Endothelial cell of umbilical vein (primary cell): ENCODE measurements around the gene DLEC1. TPM values are rescaled to one million over a fixed set of nuclear protein-coding genes. Genes with fewer than 3 reads are reported as not detected.

Source experiments
- BruUV-seq: library from RNA; stranded (reverse); fragments of 400-500 nt; replicated peaks from 2 replicates; lab custom pipeline; 2021; lab: Mats Ljungman, UMichigan
- CTCF ChIA-PET: fragments of 300-600, 350-600 bp; sonication (Branson Sonifier 250); formaldehyde crosslinking; loops from one replicate; lab custom pipeline; 2021; ENCODE audit warnings: antibody characterized with exemption, inconsistent platforms; lab: Charles Lee
- POLR2A ChIA-PET: fragments of 300-600, 350-600 bp; sonication (Branson Sonifier 250); formaldehyde crosslinking; loops from one replicate; lab custom pipeline; 2021; ENCODE audit warnings: antibody characterized with exemption, inconsistent platforms; lab: Charles Lee
- DNase-seq: peaks from one replicate; pipeline ENCODE4 v3.0.0-alpha.2; 2011; ENCODE audit warnings: low read depth, low spot score
- FAIRE-seq: peaks from 2 replicates; lab custom pipeline; 2011; peaks lifted over from hg19 to GRCh38; lab: Jason Lieb, UNC
- H2AFZ ChIP-seq: 2 replicates; pipeline ENCODE4 v1.6.0; 2012; ENCODE audit warnings: low read depth, low read length, control low read depth, inconsistent platforms
- H3K27ac ChIP-seq: 2 replicates; pipeline ENCODE4 v1.5.1; 2011; ENCODE audit warnings: low read depth, mild to moderate bottlenecking, control low read depth, low read length, moderate library complexity; ENCODE audit not compliant: insufficient read depth
- H3K27me3 ChIP-seq, 2 experiments: 2 replicates each; pipeline versions ENCODE4 v1.6.0 to v1.6.1; 2011; ENCODE audit warnings: low read length in 2 of 2, mixed read lengths in 1 of 2; ENCODE audit not compliant: control insufficient read depth in 2 of 2, insufficient read depth in 2 of 2
- H3K36me3 ChIP-seq, 2 experiments: 2 replicates in 1 of 2; 3 replicates in 1 of 2; pipeline ENCODE4 v1.5.1; 2011; ENCODE audit warnings: low read length in 2 of 2, mild to moderate bottlenecking in 1 of 2, moderate library complexity in 1 of 2; ENCODE audit not compliant: control insufficient read depth in 2 of 2, insufficient read depth in 2 of 2; ENCODE audit errors: extremely low read depth in 1 of 2
- H3K4me1 ChIP-seq: 3 replicates; pipeline ENCODE4 v1.5.1; 2011; ENCODE audit warnings: mild to moderate bottlenecking, low read length; ENCODE audit not compliant: control insufficient read depth, insufficient read depth; ENCODE audit errors: extremely low read depth
- H3K4me2 ChIP-seq: 2 replicates; pipeline ENCODE4 v1.6.1; 2011; ENCODE audit warnings: low read length, control low read depth, mixed read lengths; ENCODE audit not compliant: insufficient read depth
- H3K4me3 ChIP-seq, 3 experiments: fragments of 200-600 bp in 1 of 3; sonication (generic), shearing (Covaris generic) in 1 of 3; replicated peaks in 1 of 3; 2 replicates each; pipeline ENCODE4 v1.5.1; 2011 to 2016; ENCODE audit warnings: control low read depth in 3 of 3, low read length in 3 of 3, mild to moderate bottlenecking in 2 of 3, inconsistent platforms in 1 of 3, low read depth in 1 of 3, moderate library complexity in 1 of 3; ENCODE audit not compliant: insufficient read depth in 1 of 3
- H3K79me2 ChIP-seq: 2 replicates; pipeline ENCODE4 v1.6.0; 2012; ENCODE audit warnings: low read length, inconsistent platforms; ENCODE audit not compliant: control insufficient read depth, insufficient read depth
- H3K9ac ChIP-seq: replicated peaks from 2 replicates; pipeline ENCODE3; 2011; ENCODE audit warnings: low read length, control low read depth; ENCODE audit not compliant: insufficient read depth; ENCODE audit errors: extremely low read depth
- H3K9me1 ChIP-seq: replicated peaks from 3 replicates; pipeline ENCODE4 v1.6.0; 2011; ENCODE audit warnings: mild to moderate bottlenecking, low read length; ENCODE audit not compliant: control insufficient read depth, insufficient read depth; ENCODE audit errors: extremely low read depth
- H3K9me3 ChIP-seq: replicated peaks from 2 replicates; pipeline ENCODE4 v1.5.1; 2012; ENCODE audit warnings: low read length, inconsistent platforms; ENCODE audit not compliant: control insufficient read depth, insufficient read depth
- H4K20me1 ChIP-seq: replicated peaks from 2 replicates; pipeline ENCODE3; 2011; ENCODE audit warnings: mild to moderate bottlenecking, low read length; ENCODE audit not compliant: control insufficient read depth, insufficient read depth; ENCODE audit errors: extremely low read depth
- EZH2 ChIP-seq: IDR thresholded peaks from 2 replicates; pipeline ENCODE4 v1.6.1; 2012; ENCODE audit warnings: borderline replicate concordance, low read depth, mild to moderate bottlenecking, moderate library complexity, low read length, inconsistent platforms; ENCODE audit not compliant: severe bottlenecking
- FOS ChIP-seq: IDR thresholded peaks from 2 replicates; pipeline ENCODE4 v1.6.1; 2011; ENCODE audit warnings: mild to moderate bottlenecking, low read length, moderate library complexity, borderline replicate concordance; ENCODE audit not compliant: insufficient read depth
- GATA2 ChIP-seq: IDR thresholded peaks from 2 replicates; pipeline ENCODE4 v1.7.0; 2011; ENCODE audit warnings: low read depth, mild to moderate bottlenecking, moderate library complexity, mixed read lengths, low read length; ENCODE audit not compliant: insufficient read length, insufficient read depth
- JUN ChIP-seq: IDR thresholded peaks from 2 replicates; pipeline ENCODE4 v1.6.1; 2011; ENCODE audit warnings: borderline replicate concordance, low read depth; ENCODE audit not compliant: insufficient read length, insufficient read depth
- MYC ChIP-seq: IDR thresholded peaks from one replicate; pipeline ENCODE4 v1.6.1; 2011; ENCODE audit warnings: mild to moderate bottlenecking, low read depth, low read length
- POLR2A ChIP-seq: IDR thresholded peaks from 2 replicates; pipeline ENCODE4 v1.6.1; 2012; ENCODE audit warnings: low read depth, mild to moderate bottlenecking, control low read depth, low read length
- POLR2AphosphoS5 ChIP-seq: IDR thresholded peaks from 2 replicates; pipeline ENCODE4 v1.6.1; 2012; ENCODE audit warnings: low read depth, mild to moderate bottlenecking, control low read depth, low read length, moderate library complexity; ENCODE audit not compliant: insufficient read depth
- dilution Hi-C: fragments of 300-500 bp; cut with MboI; formaldehyde crosslinking; loops from one replicate; pipeline ENCODE4 v1.15.0; 2019; ENCODE audit warnings: low sequenced_read_pairs; ENCODE audit not compliant: extremely low pct_ligation_motif_present
- intact Hi-C: fragments of 100-400 bp; cut with micrococcal nuclease; formaldehyde crosslinking; loops from one replicate; pipeline ENCODE4 v1.10.0; 2022
- polyA plus RNA-seq, 4 experiments: library from polyadenylated mRNA; depleted of rRNA in 3 of 4; stranded (reverse) in 3 of 4; unstranded in 1 of 4; fragments of >200 nt; gene quantifications; 2 replicates each; pipeline versions ENCODE4 v1.2.1 to v1.2.3, GENCODE V29; 2011 to 2012; ENCODE audit warnings: missing spikeins in 1 of 4
- total RNA-seq: library from RNA; stranded (reverse); gene quantifications from 2 replicates; pipeline ENCODE4 v1.2.3, GENCODE V29; 2021
- TF ChIP-seq, protein P1 (sequence below): IDR thresholded peaks from 2 replicates; pipeline ENCODE4 v1.6.1; 2011; ENCODE audit not compliant: insufficient read depth, insufficient read length
- TF ChIP-seq, protein P2 (sequence below), 2 donors: IDR thresholded peaks; 1 replicate in 1 of 2; 2 replicates in 1 of 2; pipeline ENCODE4 v1.5.1; 2011; ENCODE audit warnings: low read length in 2 of 2, mild to moderate bottlenecking in 2 of 2, moderate library complexity in 2 of 2, control low read depth in 1 of 2, inconsistent platforms in 1 of 2, low read depth in 1 of 2; ENCODE audit not compliant: insufficient read depth in 1 of 2; ENCODE audit errors: extremely low read depth in 1 of 2

DLEC1 gene
- total and polyA plus RNA-seq, 2 donors (not counting 3 experiments of a cell fraction or from before 2014, with no cell fraction given) = not detected

DNA sequence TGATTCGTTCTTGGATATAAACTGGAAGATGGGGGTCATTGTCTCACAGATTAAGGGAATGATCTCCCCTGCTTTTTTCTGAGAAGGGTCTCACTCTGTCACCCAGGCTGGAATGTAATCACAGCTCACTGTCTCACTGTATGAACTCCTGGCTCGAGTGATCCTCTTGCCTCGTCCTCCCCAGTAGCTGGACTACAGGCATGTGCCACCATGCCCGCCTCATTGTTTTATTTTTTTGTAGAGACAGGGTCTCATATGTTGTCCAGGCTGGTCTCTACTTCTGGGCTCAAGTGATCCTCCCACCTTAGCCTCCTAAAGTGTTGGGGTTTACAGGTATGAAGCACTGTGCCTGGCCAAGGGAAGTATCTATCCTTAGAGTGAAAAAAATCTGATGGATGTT lies 131.7 kb downstream of the DLEC1 start:
- dilution Hi-C loops (no loop called here), intact Hi-C loops (no loop called here)
- CTCF ChIA-PET = interaction anchor here (1.8 kb wide), 1 partner anchor 76 kb away, joined by 5 read pairs; no protein-coding TSS in a partner anchor
- POLR2A ChIA-PET = no interaction called here
- H3K9me1 ChIP-seq = no peaks in the 10 kb centered on the region
- H3K9ac ChIP-seq = no peak overlapping the region
- no peaks in the 10 kb centered on the region for H3K27me3 ChIP-seq
- BruUV-seq = no TSS peak
- DNase-seq (no peak), FAIRE-seq (no peak)
- H3K79me2 ChIP-seq = peaks cover 82% of the 10 kb centered on the region
- H3K36me3 ChIP-seq = no peaks in the 10 kb centered on the region
- TF ChIP-seq FOS = no peak
- no peak for TF ChIP-seq JUN
- TF ChIP-seq, protein P1, sequence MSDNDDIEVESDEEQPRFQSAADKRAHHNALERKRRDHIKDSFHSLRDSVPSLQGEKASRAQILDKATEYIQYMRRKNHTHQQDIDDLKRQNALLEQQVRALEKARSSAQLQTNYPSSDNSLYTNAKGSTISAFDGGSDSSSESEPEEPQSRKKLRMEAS = no peak
- no peak for TF ChIP-seq GATA2
- TF ChIP-seq, protein P2, sequence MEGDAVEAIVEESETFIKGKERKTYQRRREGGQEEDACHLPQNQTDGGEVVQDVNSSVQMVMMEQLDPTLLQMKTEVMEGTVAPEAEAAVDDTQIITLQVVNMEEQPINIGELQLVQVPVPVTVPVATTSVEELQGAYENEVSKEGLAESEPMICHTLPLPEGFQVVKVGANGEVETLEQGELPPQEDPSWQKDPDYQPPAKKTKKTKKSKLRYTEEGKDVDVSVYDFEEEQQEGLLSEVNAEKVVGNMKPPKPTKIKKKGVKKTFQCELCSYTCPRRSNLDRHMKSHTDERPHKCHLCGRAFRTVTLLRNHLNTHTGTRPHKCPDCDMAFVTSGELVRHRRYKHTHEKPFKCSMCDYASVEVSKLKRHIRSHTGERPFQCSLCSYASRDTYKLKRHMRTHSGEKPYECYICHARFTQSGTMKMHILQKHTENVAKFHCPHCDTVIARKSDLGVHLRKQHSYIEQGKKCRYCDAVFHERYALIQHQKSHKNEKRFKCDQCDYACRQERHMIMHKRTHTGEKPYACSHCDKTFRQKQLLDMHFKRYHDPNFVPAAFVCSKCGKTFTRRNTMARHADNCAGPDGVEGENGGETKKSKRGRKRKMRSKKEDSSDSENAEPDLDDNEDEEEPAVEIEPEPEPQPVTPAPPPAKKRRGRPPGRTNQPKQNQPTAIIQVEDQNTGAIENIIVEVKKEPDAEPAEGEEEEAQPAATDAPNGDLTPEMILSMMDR (IDR thresholded peaks at IDR 0.05; ENCODE audit: extremely low read depth in 1 of 2, insufficient read depth in 1 of 2, low read depth in 1 of 2, low read length in 2 of 2) = no peak
- TF ChIP-seq POLR2AphosphoS5 = no peak
- TF ChIP-seq MYC = no peak
- no peak for TF ChIP-seq POLR2A
- no peak for TF ChIP-seq EZH2
- peaks cover 4% of the 10 kb centered on the region for H3K4me1 ChIP-seq
- H3K4me3 ChIP-seq = no peak overlapping the region
- H3K4me2 ChIP-seq = no peak overlapping the region
- H2AFZ ChIP-seq = no peak overlapping the region
- H4K20me1 ChIP-seq = no peaks in the 10 kb centered on the region
- no peaks in the 10 kb centered on the region for H3K9me3 ChIP-seq
- H3K27ac ChIP-seq = no peak overlapping the region
